GDM1 (cell line): ENCODE data around the gene NUP37.
"Not testable (repeated sequence)": the region's sequence is repeated elsewhere in the genome, so short reads cannot be mapped to it uniquely, and the experiment has no call there.

ENCODE experiments used
- DNase-seq: peaks from one replicate; lab custom pipeline; 2025; lab: John Stamatoyannopoulos, UW

Gene NUP37

GRCh38 chr12:102119674-102120563 lies at the start of gene NUP37, which contains the start of gene PARPBP:
TSS of gene NUP37 (minus strand) at chr12:102120114. CDS start at chr12:102118518, 1,596 bp downstream.
TSS of gene PARPBP (plus strand) at chr12:102120183. CDS start at chr12:102123889, 3,706 bp downstream.
- peak; percentile 86 for DNase-seq

- no peak for DNase-seq
These were observed 48.1 kb upstream of the NUP37 start for GRCh38 chr12:102167821-102168604.

- DNase-seq = no peak
These were observed 43.5 kb upstream of the NUP37 start for GRCh38 chr12:102163383-102163782.

DNA sequence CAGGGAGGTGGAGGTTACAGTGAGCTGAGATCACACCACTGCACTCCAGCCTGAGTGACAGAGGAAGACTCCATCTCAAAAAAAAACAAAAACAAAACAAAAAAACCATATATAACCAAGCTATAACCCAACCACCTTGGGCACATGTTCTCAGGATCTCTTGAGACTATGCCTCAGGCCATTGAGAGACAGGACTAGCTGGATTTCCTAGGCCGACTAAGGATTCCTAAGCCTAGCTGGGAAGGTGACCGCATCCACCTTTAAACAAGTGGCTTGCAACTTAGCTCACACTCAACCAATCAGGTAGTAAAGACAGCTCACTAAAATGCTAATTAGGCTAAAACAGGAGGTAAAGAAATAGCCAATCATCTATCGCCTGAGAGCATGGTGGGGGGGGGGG lies 35.3 kb upstream of the NUP37 start:
- DNase-seq = not testable (repeated sequence)

- DNase-seq = not testable (repeated sequence)
These were observed 27.2 kb upstream of the NUP37 start for GRCh38 chr12:102147062-102147587.

DNA sequence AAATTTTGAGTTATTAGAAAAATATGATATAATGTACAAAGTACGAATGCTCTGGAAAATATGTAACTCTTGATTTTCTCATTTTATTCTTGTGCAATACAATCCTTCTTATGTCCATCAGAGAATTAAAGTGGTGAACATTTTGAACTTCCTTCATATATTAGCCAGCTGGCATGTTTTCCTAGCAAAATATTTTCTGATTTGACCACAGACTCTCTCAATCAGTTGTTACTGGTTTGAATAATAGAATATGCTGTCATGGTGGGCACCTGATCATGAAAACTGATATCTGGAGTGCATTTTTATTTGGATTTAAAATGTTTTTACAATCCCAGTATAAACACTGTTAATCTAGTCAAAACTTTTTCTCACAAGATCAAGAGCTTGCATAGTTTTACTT lies 24.3 kb upstream of the NUP37 start:
- no peak for DNase-seq

DNA sequence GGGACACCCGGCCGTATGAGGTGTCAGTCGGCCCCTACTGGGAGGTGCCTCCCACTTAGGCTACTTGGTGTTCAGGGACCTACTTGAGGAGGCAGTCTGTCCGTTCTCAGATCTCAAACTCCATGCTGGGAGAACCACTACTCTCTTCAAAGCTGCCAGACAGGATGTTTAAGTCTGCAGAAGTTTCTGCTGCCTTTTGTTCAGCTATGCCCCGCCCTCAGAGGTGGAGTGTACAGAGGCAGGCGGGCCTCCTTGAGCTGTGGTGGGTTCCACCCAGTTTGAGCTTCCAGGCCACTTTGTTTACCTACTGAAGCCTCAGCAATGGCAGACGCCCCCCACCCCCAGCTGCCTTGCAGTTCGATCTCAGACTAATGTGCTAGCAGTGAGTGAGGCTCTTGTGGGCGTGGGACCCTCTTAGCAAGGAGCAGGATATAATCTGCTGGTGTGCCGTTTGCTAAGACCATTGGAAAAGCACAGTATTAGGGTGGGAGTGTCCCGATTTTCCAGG lies 23.0 kb upstream of the NUP37 start:
- DNase-seq = not testable (repeated sequence)

DNA sequence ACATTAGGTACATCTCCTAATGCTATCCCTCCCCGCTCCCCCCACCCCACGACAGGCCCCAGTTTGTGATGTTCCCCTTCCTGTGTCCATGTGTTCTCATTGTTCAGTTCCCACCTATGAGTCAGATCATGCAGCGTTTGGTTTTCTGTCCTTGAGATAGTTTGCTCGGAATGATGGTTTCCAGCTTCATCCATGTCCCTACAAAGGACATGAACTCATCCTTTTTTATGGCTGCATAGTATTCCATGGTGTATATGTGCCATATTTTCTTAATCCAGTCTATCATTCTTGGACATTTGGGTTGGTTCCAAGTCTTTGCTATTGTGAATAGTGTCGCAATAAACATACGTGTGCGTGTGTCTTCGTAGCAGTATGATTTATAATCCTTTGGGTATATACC lies 17.7 kb upstream of the NUP37 start:
- DNase-seq = not testable (repeated sequence)

DNA sequence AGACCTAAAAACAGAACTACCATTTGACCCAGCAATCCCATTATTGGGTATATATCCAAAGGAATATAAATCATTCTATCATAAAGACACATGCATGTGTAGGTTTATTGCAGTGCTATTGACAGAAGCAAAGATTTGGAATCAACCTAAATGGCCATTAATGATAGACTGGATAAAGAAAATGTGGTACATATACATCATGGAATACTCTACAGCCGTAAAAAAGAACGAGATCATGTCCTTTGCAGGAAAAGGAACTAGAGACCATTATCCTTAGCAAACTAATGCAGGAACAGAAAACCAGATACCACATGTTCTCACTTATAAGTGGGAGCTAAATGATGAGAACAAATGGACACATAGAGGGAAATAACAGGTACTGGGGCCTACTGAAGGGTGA lies 11.5 kb upstream of the NUP37 start:
- DNase-seq = not testable (repeated sequence)

DNA sequence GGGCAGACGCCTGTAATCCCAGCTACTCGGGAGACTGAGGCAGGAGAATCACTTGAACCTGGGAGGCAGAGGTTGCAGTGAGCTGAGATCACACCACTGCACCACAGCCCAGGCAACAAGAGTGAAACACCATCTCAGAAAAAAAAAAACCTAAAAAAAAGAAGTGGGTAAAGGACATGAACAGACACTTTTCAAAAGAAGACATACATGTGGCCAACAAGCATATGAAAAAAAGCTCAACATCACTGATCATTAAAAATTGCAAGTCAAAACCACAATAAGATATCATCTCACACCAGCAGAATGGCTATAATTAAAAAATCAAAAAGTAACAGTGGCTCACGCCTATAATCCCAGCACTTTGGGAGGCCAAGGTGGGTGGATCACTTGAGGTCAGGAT lies 10.8 kb upstream of the NUP37 start:
- not testable (repeated sequence) for DNase-seq

DNA sequence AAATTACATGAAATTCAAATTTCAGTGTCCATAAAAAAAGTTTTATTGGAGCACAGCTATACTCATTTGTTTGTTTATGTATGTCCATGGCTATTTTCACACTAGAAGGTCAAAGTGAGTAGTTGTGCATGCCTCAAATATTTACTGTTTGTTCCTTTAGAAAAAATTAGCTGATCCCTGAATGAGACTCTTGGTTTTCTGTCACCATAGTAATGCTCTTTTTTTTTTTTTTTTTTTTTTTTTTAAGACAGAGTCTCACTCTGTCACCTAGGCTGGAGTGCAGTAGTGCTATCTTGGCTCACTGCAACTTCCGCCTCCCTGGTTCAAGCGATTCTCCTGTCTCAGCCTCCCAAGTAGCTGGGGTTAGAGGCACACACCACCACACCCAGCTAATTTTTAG lies 1.4 kb upstream of the NUP37 start:
- DNase-seq = not testable (repeated sequence)

DNA sequence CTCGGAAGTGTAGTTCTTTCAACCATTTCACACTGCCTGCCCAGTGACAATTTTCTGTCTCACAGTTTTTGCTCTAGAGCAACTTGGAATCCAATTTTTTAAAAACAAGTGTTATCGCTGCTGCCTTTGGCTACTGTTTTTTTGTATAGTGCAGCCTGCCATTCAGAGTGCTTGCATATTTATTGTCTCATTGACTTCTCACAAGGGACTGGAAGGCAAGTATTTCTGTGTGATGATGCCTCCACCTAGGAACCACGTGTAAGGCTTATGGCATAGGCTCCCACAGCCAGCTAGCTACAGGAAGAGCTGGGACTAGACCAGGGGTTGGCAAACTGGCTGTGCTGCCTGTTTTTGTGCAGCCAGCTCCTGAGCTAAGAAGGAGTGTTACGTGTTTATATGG lies 972 bp upstream of the NUP37 start:
- peak; percentile 18 for DNase-seq

DNA sequence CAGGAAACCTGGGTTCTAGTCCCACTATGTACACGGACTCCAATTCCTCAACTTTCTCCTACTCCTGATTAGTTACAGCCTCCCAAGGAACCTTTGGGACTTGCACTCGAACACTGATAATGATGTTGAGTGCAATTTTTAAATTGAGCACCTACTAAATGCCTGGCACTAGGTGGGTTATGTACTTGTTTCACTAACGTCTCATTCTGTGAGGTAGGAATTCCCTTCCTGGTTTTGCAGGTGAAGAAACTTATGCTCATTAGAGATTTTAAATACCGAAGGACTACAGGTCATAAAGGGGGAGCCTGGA lies 605 bp upstream of the NUP37 start:
- DNase-seq = no peak

DNA sequence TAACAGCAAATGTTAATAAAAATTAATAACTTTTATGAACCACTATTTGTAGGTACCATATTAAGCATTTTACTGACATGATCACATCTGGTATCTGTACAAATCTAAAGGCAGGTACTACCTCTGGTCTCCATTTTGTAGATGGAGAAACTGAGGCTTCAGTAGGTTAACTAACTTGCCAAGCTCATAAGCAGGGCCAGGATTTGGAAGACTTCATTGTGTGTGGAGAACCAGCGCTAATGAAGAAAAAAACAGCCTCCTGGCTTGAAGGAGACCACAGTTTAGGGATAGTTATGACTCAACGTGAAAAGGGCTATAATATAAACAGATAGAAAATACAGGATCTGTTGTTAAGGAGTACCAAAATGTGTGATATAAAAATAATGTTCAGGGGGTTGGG lies 1.0 kb downstream of the NUP37 start:
- DNase-seq = no peak

DNA sequence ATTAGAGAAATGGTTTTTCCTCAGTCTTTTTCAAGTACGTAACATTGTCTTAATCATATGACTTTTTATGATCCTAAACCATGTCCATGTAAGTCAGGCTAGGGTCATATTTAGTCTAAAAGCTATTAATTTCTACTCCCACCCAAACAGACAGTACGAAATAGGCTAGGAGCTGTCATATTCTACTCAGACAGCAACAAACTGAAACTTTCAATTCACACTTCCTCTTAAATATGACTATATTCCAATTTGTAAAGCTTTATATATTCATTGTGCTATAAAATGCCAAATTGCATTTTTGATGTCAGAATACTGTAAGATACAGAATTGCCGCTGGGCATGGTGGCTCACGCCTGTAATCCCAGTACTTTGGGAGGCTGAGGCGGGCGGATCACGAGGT lies 3.5 kb downstream of the NUP37 start:
- DNase-seq = no peak

DNA sequence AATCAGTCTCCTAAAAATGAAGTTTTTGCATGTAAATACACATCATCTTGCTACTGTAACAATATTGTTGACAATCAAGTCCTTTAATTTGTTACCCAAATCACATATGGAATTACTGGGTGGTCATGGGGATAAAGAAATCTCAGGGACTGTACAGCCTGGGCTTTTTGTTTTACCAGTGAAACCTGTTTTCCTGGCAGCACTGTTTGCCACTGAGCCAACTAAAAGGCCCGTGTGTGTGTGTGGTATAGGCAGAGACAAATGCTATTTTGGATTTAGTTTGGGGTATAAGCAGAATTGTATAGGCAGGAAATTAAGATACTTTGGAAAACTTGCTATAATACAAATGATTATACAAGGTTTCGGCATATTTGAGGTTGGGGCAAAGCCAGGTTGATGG lies 5.7 kb downstream of the NUP37 start:
- no peak for DNase-seq

DNA sequence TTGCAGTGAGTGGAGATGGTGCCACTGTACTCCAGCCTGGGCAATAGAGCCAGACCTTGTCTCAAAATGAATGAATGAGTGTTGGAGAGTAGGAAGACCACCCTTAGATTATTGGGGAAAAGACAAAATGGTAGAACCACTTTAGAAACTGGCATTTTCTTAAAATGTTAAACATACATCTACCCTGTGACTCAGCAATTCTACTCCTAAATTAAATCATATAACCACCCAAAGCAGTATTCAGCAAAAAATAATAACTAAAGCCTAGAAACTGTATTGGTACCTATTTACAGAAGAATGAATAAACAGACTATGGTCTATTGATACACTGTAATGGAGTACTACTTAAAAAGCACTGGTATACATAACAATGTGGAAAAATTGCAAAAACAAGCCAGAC lies 9.1 kb downstream of the NUP37 start:
- DNase-seq = no peak

DNA sequence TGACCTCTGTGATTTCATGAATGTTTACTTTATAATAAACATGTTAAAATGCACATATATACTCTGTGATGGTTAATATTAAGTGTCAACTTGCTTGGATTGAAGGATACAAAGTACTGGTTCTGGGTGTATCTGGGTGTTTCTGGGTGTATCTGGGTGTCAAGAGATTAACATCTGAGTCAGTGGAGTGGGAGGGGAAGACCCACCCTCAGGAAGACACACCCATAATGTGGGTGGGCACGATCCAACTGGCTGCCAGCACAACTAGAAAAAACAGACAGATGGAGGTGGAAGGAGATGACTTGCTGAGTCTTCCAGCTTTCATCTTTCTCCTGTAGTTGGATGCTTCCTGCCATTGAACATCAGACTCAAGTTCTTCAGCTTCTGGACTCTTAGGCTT lies 11.9 kb downstream of the NUP37 start:
- no peak for DNase-seq

DNA sequence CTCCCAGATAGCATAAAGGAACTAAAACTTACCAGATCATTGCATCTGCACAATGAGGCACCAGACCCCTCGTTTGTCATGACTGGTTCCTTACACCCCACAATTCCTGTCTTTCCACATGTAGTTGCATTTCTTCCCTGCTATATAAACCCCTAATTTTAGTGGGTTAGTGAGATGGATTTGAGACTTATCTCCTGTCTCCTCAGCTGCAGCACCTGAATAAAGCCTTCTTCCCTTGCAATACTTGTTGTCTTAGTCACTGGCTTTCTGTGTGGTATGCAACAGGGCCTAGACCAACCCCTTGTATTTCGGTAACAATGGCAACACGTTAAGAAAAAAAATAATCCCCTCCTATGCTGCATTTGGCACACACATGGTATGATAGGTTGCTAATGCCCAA lies 13.0 kb downstream of the NUP37 start:
- DNase-seq = no peak

- no peak for DNase-seq
These were observed 23.1 kb downstream of the NUP37 start for GRCh38 chr12:102096855-102097254.

- no peak for DNase-seq
These were observed 24.1 kb downstream of the NUP37 start for GRCh38 chr12:102095677-102096263.

GRCh38 chr12:102093319-102093718 lies 26.6 kb downstream of the NUP37 start:
- no peak for DNase-seq
